NCI-H1436 (cell line): ENCODE data around the gene MUC2.

Experiments used
- DNase-seq: peaks from one replicate; lab custom pipeline; 2025; lab: John Stamatoyannopoulos, UW

The MUC2 gene

GRCh38 chr11:1036931-1037330, 37.7 kb upstream of the MUC2 start:
- DNase-seq, result no peak

- DNase-seq, result no peak
Observed at GRCh38 chr11:1037506-1038055, 37.1 kb upstream of the MUC2 start.

GRCh38 chr11:1038361-1038760, 36.3 kb upstream of the MUC2 start:
- no peak for DNase-seq

GRCh38 chr11:1038921-1039320, 35.8 kb upstream of the MUC2 start:
- no peak for DNase-seq

- DNase-seq, result no peak
Observed at GRCh38 chr11:1039481-1040427, 34.9 kb upstream of the MUC2 start.

GRCh38 chr11:1040428-1041148, 34.1 kb upstream of the MUC2 start:
- DNase-seq, result no peak

- DNase-seq, result no peak
Observed at GRCh38 chr11:1041149-1041467, 33.6 kb upstream of the MUC2 start.

- DNase-seq, result no peak
Observed at GRCh38 chr11:1041471-1041870, 33.2 kb upstream of the MUC2 start.

GRCh38 chr11:1041936-1042608, 32.6 kb upstream of the MUC2 start:
- no peak for DNase-seq

- DNase-seq, result no peak
Observed at GRCh38 chr11:1042626-1043562, 31.8 kb upstream of the MUC2 start.

- DNase-seq, result no peak
Observed at GRCh38 chr11:1043563-1044096, 31.0 kb upstream of the MUC2 start.

GRCh38 chr11:1044160-1044559, 30.5 kb upstream of the MUC2 start:
- DNase-seq, result no peak

GRCh38 chr11:1047595-1048156, 27.0 kb upstream of the MUC2 start:
- DNase-seq, result no peak

- DNase-seq, result no peak
Observed at GRCh38 chr11:1048375-1049070, 26.2 kb upstream of the MUC2 start.

- no peak for DNase-seq
Observed at GRCh38 chr11:1049071-1049405, 25.6 kb upstream of the MUC2 start.

GRCh38 chr11:1049431-1049891, 25.2 kb upstream of the MUC2 start:
- DNase-seq, result no peak

GRCh38 chr11:1049911-1050580, 24.6 kb upstream of the MUC2 start:
- no peak for DNase-seq

- peak; percentile 78 for DNase-seq
Observed at GRCh38 chr11:1050581-1051355, 23.9 kb upstream of the MUC2 start.
